HG02759 (cell line): Measurements from ENCODE around the gene AMIGO3.
"Not testable (repeated sequence)": the region's sequence is repeated elsewhere in the genome, so short reads cannot be mapped to it uniquely, and the experiment has no call there.

Experiments
- ATAC-seq: cut with Tn5 transposase; IDR thresholded peaks from one replicate; pipeline ENCODE4 v1.9.1; 2021; ENCODE audit warnings: mild to moderate bottlenecking, moderate library complexity; ENCODE audit not compliant: unreplicated experiment

The AMIGO3 gene, protein sequence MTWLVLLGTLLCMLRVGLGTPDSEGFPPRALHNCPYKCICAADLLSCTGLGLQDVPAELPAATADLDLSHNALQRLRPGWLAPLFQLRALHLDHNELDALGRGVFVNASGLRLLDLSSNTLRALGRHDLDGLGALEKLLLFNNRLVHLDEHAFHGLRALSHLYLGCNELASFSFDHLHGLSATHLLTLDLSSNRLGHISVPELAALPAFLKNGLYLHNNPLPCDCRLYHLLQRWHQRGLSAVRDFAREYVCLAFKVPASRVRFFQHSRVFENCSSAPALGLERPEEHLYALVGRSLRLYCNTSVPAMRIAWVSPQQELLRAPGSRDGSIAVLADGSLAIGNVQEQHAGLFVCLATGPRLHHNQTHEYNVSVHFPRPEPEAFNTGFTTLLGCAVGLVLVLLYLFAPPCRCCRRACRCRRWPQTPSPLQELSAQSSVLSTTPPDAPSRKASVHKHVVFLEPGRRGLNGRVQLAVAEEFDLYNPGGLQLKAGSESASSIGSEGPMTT

GRCh38 chr3:49719214-49719884 is at the start of gene AMIGO3:
AMIGO3 (minus strand) TSS chr3:49719684; CDS start chr3:49719465, 219 bp downstream.
- peak; percentile 53 for ATAC-seq

GRCh38 chr3:49763981-49764380 is 44.5 kb upstream of the AMIGO3 start:
- ATAC-seq, result no peak

DNA sequence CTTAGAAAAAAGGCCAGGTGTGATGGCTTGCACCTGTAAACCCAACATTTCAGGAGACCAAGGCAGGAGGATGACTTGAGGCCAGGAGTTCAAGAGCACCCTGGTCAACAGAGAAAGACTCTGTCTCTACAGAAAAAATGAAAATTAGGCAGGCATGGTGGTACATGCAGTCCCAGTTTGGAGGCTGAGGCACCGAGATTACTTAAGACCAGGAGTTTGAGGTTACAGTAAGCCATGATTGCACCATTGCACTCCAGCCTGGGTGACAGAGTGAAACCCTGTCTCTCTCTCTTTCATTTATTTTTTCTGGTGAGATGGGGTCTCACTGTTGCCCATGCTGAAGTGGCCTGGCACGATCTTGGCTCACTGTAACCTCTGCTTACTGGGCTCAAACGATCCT is 42.2 kb upstream of the AMIGO3 start:
- ATAC-seq, result no peak

GRCh38 chr3:49759226-49759625 is 39.7 kb upstream of the AMIGO3 start:
- ATAC-seq, result no peak

- no peak for ATAC-seq
Measured at GRCh38 chr3:49757197-49757596, 37.7 kb upstream of the AMIGO3 start.

GRCh38 chr3:49756036-49756435 is 36.6 kb upstream of the AMIGO3 start:
- ATAC-seq, result no peak

- ATAC-seq, result no peak
Measured at GRCh38 chr3:49754536-49754935, 35.1 kb upstream of the AMIGO3 start.

GRCh38 chr3:49751501-49751900 is 32.0 kb upstream of the AMIGO3 start:
- no peak for ATAC-seq

GRCh38 chr3:49750056-49750455 is 30.6 kb upstream of the AMIGO3 start:
- ATAC-seq, result no peak

DNA sequence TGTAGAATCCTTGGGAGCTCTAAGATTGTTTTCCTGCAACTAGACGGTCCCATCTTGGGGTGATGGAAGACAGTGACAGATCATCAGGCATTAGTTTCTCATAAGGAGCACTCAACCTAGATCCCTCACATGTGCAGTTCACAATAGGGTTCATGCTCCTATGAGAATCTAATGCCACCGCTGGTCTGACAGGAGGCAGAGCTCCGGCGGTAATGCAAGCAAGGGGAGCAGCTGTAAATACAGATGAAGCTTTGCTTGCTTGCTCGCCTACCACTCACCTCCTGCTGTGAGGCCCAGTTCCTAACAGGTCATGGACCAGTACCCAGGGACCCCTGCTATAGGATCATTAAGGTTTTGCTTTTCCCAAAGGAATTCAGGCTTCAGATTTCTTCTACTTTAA is 29.4 kb upstream of the AMIGO3 start:
- ATAC-seq, result not testable (repeated sequence)

DNA sequence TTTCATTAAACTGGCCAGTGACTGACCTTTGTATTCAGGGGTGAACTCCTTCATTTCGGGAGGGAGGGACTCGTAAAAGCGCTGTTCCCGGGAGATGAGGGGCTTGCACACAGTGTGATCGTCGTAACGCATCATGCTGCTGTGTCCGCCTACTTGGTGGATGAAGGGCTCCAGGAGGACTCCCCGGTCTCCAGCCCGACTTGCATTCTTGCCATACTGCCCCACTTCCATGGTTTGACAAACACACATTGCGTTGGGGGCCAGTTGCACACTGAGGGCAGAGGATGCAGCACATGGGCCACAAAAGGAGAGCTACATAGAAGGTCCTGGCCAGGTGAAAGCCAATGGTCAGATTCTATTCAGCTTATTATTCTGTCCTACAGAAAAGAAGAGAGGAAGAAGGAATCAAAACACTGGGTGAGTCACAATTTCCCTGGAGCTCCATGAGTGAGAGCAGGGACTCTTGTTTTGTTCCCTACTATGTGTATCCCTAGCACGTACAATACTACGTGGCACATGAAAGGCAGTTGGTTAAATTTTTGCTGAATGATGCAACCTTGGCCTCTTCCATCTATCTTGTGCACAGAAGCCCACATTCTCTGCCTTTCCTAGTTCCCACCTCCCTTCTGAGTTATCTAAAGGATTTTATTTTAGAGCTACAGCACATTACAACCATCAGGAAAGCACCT is 28.5 kb upstream of the AMIGO3 start:
- no peak for ATAC-seq

- ATAC-seq, result no peak
Measured at GRCh38 chr3:49745986-49746385, 26.5 kb upstream of the AMIGO3 start.

DNA sequence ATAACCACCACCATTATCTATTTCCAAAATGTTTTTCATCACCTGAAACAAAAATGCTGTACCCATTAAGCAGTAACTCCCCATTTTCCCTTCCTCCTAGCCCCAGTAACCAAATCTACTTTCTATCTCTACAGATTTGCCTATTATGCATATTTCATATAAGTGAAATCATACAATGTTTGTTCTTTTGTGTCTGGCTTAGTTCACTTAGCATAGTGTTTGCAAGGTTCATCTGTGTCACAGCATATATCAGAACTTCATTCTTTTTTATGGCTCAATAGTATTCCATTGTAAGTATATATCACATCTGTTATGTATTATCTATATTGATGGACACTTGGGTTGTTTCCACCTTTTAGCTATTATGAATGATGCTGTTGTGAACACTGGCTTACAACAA is 20.9 kb upstream of the AMIGO3 start:
- no peak for ATAC-seq

GRCh38 chr3:49738067-49738713 is 18.7 kb upstream of the AMIGO3 start:
- no peak for ATAC-seq

- ATAC-seq, result no peak
Measured at GRCh38 chr3:49734752-49735151, 15.3 kb upstream of the AMIGO3 start.

- ATAC-seq, result no peak
Measured at GRCh38 chr3:49733551-49733950, 14.1 kb upstream of the AMIGO3 start.

GRCh38 chr3:49732597-49732996 is 13.1 kb upstream of the AMIGO3 start:
- ATAC-seq, result no peak

GRCh38 chr3:49729966-49730609 is 10.6 kb upstream of the AMIGO3 start:
- no peak for ATAC-seq

DNA sequence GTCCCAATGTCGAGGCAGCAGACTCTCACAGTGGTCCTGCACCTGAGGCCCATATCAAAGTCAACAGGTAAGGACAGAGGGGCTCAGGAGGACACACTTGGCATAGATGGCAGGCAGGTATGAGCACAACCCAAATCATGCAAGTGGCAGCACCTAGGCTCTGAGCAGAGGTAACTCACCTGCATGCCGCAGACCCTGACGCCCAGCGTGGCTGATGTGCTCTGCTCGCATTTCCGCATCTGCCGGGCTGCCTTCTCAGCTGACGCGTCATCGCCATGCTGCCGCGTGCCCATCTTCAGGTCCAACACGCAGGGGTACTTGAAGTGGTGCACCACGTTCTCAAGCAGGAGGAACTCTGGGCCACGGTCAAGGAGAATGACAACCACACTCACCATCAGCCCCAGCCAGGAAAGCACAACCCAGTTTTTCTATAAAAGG is 8.5 kb upstream of the AMIGO3 start:
- no peak for ATAC-seq

- ATAC-seq, result no peak
Measured at GRCh38 chr3:49727154-49727923, 7.9 kb upstream of the AMIGO3 start.
